Left colon (tissue), 2 donors: ENCODE data around the gene OR51M1. TPM values are rescaled to one million over a fixed set of nuclear protein-coding genes. Genes with fewer than 3 reads are reported as not detected.

Experiments
- ATAC-seq: fragments of 200-7000 bp; cut with Tn5 transposase; one replicate; pipeline ENCODE4 v1.9.1; 2020; ENCODE audit warnings: mild to moderate bottlenecking, moderate library complexity
- DNase-seq, 2 donors: peaks; one replicate each; pipeline ENCODE4 v3.0.0-alpha.2; 2020
- intact Hi-C, 2 donors: fragments of 100-400 bp; cut with DNase I in 1 of 2; cut with micrococcal nuclease in 1 of 2; formaldehyde crosslinking; loops; one replicate each; pipeline versions ENCODE4 v1.11.2 to v1.14.0; 2022; cut with DNase I, micrococcal nuclease
- total RNA-seq, 2 donors: library from RNA; stranded (reverse); fragmentation: NEBNext Ultra II Directional; extraction: Animal tissue kit (Norgen Biotek cat#: 25700); gene quantifications; one replicate each; pipeline ENCODE4 v1.2.1, GENCODE V29; 2021
- donor health status: DM: no; HTN: no; CAD: no.
- donor health status: DM: yes; HTN: yes; CAD: no.

Gene OR51M1
- total RNA-seq, 2 donors from 2014 or later: not detected

GRCh38 chr11:5369789-5370188, 13.8 kb upstream of the OR51M1 start:
- ATAC-seq: no peak
- intact Hi-C loops: no loop called here
- no peak for DNase-seq

- DNase-seq (peak in 1 of 2 donors; percentile 20), ATAC-seq (peak; percentile 64)
- intact Hi-C loops: no loop called here
Observed at GRCh38 chr11:5380740-5381342, 2.8 kb upstream of the OR51M1 start.

GRCh38 chr11:5384335-5384734, 723 bp downstream of the OR51M1 start:
- no peak for ATAC-seq
- intact Hi-C loops: no loop called here
- DNase-seq: no peak

- intact Hi-C loops: no loop called here
- no peak for ATAC-seq
- DNase-seq: no peak
Observed at GRCh38 chr11:5390210-5390609, 6.6 kb downstream of the OR51M1 start.

GRCh38 chr11:5394091-5394490, 10.5 kb downstream of the OR51M1 start:
- ATAC-seq (no peak), DNase-seq (no peak)
- intact Hi-C loops: no loop called here

GRCh38 chr11:5398936-5399335, 15.3 kb downstream of the OR51M1 start:
- intact Hi-C loops: no loop called here
- DNase-seq: no peak

GRCh38 chr11:5405173-5405572, 21.6 kb downstream of the OR51M1 start:
- DNase-seq (no peak), ATAC-seq (no peak)
- intact Hi-C loops: no loop called here

More at GRCh38 chr11:5398936-5399335, 15.3 kb downstream of the OR51M1 start:
- ATAC-seq: no peak

- no peak for ATAC-seq
- DNase-seq: no peak
- intact Hi-C loops: no loop called here
Observed at GRCh38 chr11:5420993-5421392, 37.4 kb downstream of the OR51M1 start.

GRCh38 chr11:5421811-5422210, 38.2 kb downstream of the OR51M1 start, which contains the start of gene OR51Q1:
TSS of gene OR51Q1 (plus strand) at chr11:5422111. CDS start at chr11:5422201, 90 bp downstream.
- intact Hi-C loops: no loop called here
- ATAC-seq (no peak), DNase-seq (no peak)

GRCh38 chr11:5423131-5423530, 39.5 kb downstream of the OR51M1 start:
- intact Hi-C loops: no loop called here
- no peak for ATAC-seq
- DNase-seq: no peak

- intact Hi-C loops: no loop called here
- ATAC-seq (no peak), DNase-seq (no peak)
Observed at GRCh38 chr11:5441414-5441813, 57.8 kb downstream of the OR51M1 start, which contains the start of gene OR51I1. TSS of gene OR51I1 (minus strand) at chr11:5441514. CDS start at chr11:5441514, 0 bp downstream.

Other genes starting within 250 kb of the OR51M1 start
- not detected for gene OR52A5, start 245.5 kb upstream of the OR51M1 start, total RNA-seq
- not detected for gene OR52A1, start 229.1 kb upstream of the OR51M1 start, total RNA-seq
- gene OR51V1, start 183.1 kb upstream of the OR51M1 start, total RNA-seq: not detected
- gene HBB, start 156.7 kb upstream of the OR51M1 start, total RNA-seq: 10 to 100 TPM in 1 of 2 donors, 1 to 10 TPM in 1; 9.3 to 25.8 TPM
- not detected for gene HBD, start 149.3 kb upstream of the OR51M1 start, total RNA-seq
- gene HBG1, start 134.0 kb upstream of the OR51M1 start, total RNA-seq: not detected
- not detected for gene HBG2, start 129.0 kb upstream of the OR51M1 start, total RNA-seq
- not detected for gene HBE1, start 113.9 kb upstream of the OR51M1 start, total RNA-seq
- not detected for gene OR51B4, start 81.9 kb upstream of the OR51M1 start, total RNA-seq
- not detected for gene OR51B2, start 59.5 kb upstream of the OR51M1 start, total RNA-seq
- gene OR51B5, start 40.3 kb upstream of the OR51M1 start, total RNA-seq: not detected
- gene OR51B6, start 32.3 kb upstream of the OR51M1 start, total RNA-seq: not detected
- gene OR51Q1, start 38.3 kb downstream of the OR51M1 start, total RNA-seq: not detected
- gene OR51I1, start 57.7 kb downstream of the OR51M1 start, total RNA-seq: not detected
- gene OR51I2, start 65.5 kb downstream of the OR51M1 start, total RNA-seq: not detected
- not detected for gene OR52D1, start 104.9 kb downstream of the OR51M1 start, total RNA-seq
- gene UBQLN3, start 126.1 kb downstream of the OR51M1 start, total RNA-seq: not detected
- gene UBQLNL, start 132.9 kb downstream of the OR51M1 start, total RNA-seq: under 1 TPM; 0.25 to 0.49 TPM
- under 1 TPM; 0.25 to 0.27 TPM for gene OR52H1, start 164.7 kb downstream of the OR51M1 start, total RNA-seq
- not detected for gene OR52B6, start 197.1 kb downstream of the OR51M1 start, total RNA-seq
- gene TRIM6, start 212.8 kb downstream of the OR51M1 start, total RNA-seq: 1 to 10 TPM in 1 of 2 donors, under 1 TPM in 1; 0.40 to 1.7 TPM
- gene TRIM34, start 241.2 kb downstream of the OR51M1 start, total RNA-seq: 1 to 10 TPM; 7.9 to 9.8 TPM